NCI-H2029 (cell line): Measurements from ENCODE around the gene D2HGDH.
"Not testable (repeated sequence)": the region's sequence is repeated elsewhere in the genome, so short reads cannot be mapped to it uniquely, and the experiment has no call there.

Experiments used
- DNase-seq: peaks from one replicate; lab custom pipeline; 2025; lab: John Stamatoyannopoulos, UW

D2HGDH gene

DNA sequence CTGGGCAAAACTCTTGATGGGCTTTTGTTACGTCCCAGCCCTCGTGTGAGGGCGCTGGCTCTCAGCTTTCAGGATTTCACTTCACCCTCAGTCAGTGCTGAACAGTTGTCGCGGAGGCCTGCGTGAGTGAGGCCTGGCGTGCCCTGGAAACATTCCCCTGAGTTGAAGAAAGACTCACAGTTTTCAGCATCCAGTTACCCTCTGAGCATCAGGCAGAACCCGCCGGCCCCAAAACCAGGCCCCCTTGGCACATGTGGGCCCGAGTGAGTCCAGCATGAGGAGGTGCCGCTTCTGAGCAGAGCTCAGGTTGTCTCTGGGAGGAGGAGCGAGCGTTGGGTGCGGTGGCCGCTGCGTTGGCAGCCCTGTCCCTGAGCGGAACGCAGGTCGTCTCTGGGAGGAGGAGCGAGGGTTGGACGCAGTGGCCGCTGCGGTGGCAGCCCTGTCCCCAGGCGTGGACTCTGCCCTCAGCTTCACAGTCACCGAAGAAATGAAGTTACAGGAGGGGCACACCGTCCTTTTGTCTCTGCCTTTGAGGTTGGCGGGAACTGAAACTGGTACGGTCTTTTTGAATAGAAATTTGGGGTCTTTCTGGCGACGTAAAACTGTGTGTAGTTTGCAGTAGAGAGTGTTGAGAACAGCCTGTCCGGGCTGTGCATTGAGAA, 74.4 kb downstream of the D2HGDH start, which contains the start of gene NEU4:
Gene NEU4 (plus strand): TSS at position 473 of the 662 bp plus-strand sequence. CDS start 5,292 bp downstream, outside the sequence.
- DNase-seq: no peak

DNA sequence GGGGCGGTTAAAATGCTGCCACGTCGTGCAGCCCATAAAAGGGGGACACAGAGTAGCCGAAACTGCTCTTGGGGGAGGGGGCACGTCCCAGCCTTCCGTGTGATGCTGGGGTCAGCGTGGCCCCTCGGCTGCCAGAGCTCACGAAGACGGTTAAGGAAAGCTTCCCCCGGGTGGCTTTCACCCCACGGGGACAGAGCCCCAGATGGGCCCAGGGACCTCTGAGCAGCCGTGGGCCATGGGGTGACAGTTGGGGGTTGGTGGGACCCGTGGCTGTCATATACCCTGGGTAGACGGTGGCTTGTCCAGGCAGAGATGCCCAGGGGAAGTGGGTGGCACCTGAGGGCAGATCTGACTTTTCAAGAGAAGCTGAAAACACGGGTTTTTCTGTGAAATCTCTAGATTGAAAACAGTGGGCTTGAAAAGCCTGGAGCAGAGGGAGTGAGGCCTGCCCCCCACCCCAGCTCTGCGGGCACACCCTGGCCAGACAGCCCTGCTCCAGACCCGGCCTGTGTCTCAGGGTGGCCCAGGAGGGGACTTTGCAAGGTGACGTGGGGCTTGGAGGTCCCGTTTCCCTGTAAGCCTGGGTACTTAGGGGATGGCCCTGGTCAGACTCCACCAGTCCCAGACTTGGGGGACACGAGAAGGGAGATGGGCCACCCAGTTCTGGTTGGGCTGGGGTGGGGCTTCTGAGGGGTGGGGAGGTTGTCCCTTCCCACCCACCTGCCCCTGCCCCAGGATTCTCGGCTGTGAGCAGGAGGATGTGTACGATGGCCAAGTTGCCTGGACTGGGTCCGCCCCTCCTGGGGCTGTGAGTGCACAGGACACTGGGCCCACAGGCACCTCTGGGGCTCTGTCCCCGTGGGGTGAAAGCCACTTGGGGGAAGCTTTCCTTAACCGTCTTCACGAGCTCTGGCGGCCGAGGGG, 75.2 kb downstream of the D2HGDH start:
- DNase-seq: no peak

GRCh38 chr2:241810307-241811200, 76.1 kb downstream of the D2HGDH start:
- no peak for DNase-seq

GRCh38 chr2:241811201-241811951, 76.9 kb downstream of the D2HGDH start:
- no peak for DNase-seq

DNA sequence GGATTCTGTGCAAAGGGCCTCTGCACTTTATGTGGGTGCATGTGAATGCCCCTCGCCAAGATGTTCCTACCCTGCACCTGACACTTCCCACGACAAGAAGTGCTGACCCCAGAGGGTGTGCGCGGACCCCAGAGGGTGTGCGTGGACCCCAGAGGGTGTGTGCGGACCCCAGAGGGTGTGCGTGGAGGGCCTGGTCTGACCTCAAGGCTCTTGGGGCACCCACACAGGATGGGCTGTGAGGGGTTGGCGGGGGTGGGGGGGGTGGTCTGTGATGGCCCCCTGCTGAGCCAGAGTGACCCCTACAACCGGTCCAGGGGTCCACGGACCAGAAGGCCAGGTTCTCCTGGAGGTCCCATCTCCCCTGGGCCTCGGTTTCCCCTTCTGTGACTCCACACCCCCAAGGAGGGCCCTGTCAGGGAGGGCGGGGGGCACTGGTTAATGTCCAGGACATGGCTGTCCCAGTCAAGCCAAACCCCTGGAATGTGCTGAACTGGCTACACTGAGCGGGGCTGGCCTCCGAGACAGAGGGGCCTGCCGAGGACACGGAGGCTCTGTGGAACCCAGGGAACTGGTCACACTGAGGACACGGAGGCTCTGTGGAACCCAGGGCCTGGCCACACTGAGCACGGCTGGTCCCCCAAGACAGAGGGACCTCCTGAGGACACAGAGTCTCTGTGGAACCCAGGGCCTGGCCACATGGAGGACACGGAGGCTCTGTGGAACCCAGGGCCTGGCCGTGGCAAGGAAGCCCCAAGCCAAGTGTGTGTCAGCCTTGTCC, 77.7 kb downstream of the D2HGDH start:
- no peak for DNase-seq

- DNase-seq: no peak
These were observed 78.6 kb downstream of the D2HGDH start for GRCh38 chr2:241812730-241813643.

DNA sequence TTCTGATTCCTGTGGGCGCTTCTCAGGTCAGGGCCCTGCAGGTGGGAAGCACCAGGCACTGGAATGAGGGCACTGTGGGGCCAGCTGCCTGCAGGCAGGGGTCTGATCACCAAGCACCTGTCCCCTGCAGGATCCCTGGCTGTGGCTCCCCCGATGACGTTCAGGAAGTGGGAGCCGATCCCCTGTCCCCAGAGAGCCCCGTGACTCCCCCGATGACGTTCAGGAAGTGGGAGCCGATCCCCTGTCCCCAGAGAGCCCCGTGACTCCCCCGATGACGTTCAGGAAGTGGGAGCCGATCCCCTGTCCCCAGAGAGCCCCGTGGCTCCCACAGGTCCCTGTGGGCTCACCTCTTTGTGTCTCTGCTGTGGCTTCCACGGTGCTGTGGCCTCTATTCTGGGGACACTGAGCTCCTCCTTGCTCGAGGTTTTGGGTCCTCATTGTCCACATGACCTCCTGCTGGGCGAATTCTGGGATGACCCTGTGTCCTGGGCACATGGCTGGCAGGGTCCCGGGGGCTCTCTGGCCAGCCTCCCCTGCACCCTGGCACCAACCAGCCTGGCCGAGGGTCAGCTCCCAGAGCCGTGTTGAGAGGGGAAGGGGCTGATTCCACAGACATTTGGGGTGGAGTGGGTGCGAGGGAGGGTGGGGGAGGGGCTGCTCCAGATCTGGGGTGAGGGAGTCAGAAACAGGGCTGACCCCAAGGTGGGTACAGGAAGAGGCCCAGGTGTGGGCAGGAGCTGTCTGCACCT, 79.4 kb downstream of the D2HGDH start:
- no peak for DNase-seq

GRCh38 chr2:241814393-241814642, 79.9 kb downstream of the D2HGDH start:
- no peak for DNase-seq

DNA sequence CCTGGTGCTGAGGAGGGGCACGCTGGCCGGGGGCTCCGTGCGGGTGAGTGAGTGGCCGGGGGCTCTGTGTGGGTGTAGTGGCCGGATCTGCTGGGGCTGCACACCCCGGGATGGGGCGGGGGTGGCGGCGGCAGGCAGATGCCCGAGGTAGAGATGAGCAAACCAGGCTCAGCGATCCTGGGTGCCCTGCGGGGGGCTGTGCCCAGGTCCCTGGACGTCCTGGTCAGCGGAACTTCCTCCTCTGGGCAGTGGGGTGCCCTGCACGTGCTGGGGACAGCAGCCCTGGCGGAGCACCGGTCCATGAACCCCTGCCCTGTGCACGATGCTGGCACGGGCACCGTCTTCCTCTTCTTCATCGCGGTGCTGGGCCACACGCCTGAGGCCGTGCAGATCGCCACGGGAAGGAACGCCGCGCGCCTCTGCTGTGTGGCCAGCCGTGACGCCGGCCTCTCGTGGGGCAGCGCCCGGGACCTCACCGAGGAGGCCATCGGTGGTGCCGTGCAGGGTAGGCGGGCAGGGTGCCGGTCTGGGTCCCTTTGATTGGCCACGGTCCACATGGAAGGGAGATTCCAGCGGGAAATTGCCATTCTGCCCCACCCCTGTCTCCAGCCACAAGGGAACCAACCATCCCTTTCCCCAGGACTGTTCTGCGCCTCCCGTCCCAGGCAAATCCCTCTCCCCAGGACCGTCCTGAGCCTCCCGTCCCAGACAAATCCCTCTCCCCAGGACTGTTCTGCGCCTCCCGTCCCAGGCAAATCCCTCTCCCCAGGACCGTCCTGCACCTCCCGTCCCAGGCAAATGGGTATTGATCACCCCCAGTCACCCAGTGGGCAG, 80.4 kb downstream of the D2HGDH start:
- DNase-seq: no peak

DNA sequence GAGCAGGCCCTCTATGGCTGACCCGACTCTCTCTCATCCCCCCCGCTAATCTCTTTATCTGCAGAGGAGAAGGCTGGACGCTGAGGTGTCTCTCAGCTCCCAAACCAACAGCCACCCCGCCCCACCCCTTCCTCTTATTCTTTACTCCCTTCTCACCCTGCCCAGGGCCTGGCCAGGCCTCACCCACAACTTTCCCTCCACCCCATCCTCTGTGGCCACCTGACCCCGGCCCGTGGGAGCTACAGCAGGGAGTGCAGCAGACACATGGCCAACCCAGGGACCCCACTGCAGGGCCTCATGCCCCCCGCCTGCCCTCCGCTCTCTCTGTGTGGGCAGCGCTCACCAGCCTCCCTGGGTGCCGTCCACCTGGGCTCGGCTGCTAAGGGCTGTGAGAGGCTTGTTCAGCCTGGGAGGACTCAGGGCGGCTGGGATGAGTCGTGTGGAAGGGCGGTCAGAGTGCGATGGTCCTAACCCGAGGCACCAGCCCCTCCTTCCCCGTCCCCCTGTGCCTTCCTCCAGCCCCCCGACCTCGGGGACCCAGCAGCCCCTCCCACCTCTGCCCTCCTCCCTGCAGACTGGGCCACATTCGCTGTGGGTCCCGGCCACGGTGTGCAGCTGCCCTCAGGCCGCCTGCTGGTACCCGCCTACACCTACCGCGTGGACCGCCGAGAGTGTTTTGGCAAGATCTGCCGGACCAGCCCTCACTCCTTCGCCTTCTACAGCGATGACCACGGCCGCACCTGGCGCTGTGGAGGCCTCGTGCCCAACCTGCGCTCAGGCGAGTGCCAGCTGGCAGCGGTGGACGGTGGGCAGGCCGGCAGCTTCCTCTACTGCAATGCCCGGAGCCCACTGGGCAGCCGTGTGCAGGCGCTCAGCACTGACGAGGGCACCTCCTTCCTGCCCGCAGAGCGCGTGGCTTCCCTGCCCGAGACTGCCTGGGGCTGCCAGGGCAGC, 81.3 kb downstream of the D2HGDH start:
- DNase-seq: no peak

GRCh38 chr2:241816431-241817121, 82.1 kb downstream of the D2HGDH start:
- DNase-seq: no peak

DNA sequence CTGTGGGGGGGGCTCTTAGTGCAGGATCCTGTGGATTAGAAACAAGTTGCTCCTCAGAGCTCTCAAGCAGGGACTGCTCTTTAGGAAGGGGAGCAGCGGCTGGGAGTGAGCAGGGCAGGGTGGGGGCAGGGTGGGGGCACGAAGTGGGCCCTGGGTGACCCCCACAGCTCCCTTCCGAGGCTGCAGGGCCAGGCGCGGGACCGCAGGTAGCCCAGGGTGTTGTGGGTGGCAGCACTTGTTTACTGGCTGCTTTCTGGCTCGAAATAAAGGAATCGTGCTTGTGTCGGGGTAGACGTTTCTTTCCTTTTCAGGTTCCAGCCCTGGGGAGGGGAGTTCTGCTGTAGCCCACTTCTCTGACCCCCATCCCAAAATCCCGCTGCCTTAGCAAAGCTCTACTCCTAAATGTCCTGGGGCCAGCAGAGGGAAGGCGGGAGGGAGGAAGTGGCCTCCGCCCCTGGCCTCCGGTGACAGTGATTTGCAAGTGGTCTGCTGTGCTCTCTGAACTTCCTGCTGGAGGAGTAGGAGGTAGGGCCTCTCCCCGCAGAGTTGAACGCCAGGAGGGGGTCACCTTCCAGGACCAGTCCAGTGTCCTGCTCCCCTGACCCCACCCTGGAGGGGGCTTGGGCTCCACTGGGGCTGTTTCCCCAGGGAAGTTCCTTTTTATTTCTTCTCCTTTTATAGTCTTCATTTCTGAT, 82.8 kb downstream of the D2HGDH start:
- no peak for DNase-seq

- DNase-seq: not testable (repeated sequence)
These were observed 83.4 kb downstream of the D2HGDH start for GRCh38 chr2:241817821-241818215.
